Choroid plexus epithelial cell (primary cell): Measurements from ENCODE around the gene PTGR2.

Source experiments
- DNase-seq: peaks from one replicate; pipeline ENCODE4 v3.0.0-alpha.2; 2010; ENCODE audit warnings: low read depth
- H3K4me3 ChIP-seq: 2 replicates; pipeline ENCODE4 v1.5.1; 2011; ENCODE audit warnings: low read depth, mild to moderate bottlenecking, control low read depth, low read length, moderate library complexity
- TF ChIP-seq, protein P1 (sequence below): conservative IDR thresholded peaks from 2 replicates; pipeline ENCODE4 v1.5.1; 2011; ENCODE audit warnings: low read depth, mild to moderate bottlenecking, control low read depth, inconsistent platforms, low read length, moderate library complexity

Gene PTGR2

DNA sequence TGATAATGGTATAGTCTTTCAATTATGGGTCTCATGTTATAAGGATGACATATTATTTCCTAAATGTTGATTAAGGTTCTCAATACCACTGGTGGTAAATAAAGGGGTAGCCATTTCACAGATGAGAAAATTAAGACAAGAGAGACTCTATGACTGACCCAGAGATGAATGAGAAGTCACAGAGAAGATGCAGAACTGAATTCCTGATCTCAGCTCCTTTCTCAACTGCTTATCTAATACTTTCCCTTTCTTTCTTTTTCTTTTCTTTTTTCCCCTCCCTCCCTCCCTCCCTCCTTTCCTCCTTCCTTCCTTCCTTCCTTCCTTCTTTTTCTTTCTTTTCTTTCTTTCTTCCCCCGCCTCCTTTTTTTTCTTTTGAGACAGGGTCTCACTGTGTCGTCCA is 8.3 kb upstream of the PTGR2 start:
- H3K4me3 ChIP-seq: no peak overlapping the region
- TF ChIP-seq, protein P1, sequence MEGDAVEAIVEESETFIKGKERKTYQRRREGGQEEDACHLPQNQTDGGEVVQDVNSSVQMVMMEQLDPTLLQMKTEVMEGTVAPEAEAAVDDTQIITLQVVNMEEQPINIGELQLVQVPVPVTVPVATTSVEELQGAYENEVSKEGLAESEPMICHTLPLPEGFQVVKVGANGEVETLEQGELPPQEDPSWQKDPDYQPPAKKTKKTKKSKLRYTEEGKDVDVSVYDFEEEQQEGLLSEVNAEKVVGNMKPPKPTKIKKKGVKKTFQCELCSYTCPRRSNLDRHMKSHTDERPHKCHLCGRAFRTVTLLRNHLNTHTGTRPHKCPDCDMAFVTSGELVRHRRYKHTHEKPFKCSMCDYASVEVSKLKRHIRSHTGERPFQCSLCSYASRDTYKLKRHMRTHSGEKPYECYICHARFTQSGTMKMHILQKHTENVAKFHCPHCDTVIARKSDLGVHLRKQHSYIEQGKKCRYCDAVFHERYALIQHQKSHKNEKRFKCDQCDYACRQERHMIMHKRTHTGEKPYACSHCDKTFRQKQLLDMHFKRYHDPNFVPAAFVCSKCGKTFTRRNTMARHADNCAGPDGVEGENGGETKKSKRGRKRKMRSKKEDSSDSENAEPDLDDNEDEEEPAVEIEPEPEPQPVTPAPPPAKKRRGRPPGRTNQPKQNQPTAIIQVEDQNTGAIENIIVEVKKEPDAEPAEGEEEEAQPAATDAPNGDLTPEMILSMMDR: no peak
- DNase-seq: no peak

DNA sequence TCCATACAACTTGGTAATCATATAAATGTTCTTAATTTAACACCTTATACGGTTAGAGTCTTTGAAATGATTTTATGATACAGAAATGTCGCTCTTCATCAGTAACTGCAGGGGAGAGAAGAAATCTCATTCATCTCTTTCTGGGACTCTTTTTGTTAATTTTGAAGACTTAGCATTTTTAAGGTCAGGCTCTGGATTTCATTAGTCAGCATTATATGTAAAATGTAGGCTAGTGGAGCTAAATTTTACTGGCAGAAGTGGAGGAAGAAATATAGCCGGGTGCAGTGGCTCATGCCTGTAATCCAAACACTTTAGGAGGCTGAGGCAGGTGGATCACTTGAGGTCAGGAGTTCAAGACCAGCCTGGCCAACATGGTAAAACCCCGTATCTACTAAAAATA is 4.7 kb upstream of the PTGR2 start:
- no peak for DNase-seq
- TF ChIP-seq, protein P1: no peak

DNA sequence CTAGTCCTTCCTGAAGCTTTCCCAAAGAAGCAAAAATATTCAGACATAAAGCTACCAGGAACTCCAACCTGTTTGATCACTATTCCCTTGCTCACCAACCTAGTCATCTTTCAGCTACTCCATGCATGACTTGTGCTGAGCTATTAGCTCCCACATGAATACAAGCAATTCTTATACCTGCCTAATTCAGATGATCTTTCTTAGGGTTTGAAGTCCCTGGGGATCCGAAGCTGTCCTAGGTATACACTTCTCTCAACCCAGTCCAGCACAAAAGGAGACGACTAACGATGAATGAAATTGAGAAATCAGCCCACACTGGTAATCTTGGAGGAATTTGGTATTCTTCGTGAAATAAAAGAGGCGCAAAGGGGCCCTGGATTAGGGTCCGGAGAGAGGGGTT is 631 bp upstream of the PTGR2 start:
- H3K4me3 ChIP-seq: peak overlapping the region; percentile 71
- TF ChIP-seq, protein P1: no peak
- no peak for DNase-seq

More for the DNA sequence above, 4.7 kb upstream of the PTGR2 start:
- no peak overlapping the region for H3K4me3 ChIP-seq

DNA sequence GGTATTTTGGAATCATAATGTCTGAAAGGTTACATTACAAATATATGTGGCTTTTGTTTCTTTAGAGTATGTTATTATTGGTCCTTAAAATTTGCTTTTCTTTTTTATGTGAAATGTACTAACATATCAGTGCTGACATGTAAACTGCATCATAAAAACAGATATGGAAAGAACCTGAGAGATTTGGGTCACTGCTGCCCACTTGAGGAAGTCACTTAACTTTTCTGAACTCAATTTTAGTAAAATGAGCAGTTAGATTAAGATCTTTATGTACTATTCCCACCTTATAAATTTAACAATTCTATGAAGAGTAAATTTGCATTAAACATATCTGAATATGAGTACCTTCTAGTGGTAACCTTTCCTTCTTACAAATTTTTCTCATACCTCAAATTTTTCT is 7.5 kb downstream of the PTGR2 start:
- no peak overlapping the region for H3K4me3 ChIP-seq
- DNase-seq: peak; percentile 42
- TF ChIP-seq, protein P1: peak; percentile 34

DNA sequence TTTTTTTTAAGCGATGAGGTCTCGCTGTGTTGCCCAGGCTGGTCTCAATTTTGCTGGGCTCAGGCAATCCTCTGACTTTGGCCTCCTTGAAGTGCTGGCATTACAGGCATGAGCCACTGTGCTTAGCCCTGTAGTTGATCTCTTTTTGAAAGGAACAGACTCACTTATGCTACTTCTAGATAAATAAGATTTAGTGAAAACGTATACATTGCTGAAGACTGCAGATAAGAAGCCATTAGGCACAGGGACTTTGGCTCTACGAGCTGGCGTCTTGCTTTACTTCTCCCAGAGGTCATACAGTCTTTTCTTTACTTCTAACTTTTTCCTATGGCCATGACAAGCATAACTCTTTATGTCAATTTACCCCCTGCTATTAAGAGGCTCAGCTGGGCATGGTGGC is 9.4 kb downstream of the PTGR2 start:
- no peak overlapping the region for H3K4me3 ChIP-seq
- TF ChIP-seq, protein P1: no peak
- no peak for DNase-seq

DNA sequence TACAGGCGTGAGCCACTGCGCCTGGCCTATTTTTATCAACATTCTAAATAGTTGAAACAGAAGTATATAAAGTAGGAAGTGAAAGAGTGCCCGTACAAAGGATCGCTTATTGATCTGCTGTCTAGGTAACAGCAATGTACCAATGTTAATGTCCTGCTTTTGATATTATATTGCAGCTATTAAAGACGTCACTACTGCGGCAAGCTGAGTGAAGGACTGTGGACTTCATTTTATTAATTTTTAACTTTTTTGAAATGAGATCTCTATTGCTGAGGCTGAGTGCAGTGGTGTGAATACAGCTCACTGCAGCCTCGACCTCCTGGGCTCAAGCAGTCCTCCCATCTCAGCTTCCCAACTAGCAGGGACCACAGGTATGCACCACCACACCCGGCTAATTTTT is 10.8 kb downstream of the PTGR2 start:
- no peak overlapping the region for H3K4me3 ChIP-seq
- DNase-seq: no peak
- TF ChIP-seq, protein P1: no peak

DNA sequence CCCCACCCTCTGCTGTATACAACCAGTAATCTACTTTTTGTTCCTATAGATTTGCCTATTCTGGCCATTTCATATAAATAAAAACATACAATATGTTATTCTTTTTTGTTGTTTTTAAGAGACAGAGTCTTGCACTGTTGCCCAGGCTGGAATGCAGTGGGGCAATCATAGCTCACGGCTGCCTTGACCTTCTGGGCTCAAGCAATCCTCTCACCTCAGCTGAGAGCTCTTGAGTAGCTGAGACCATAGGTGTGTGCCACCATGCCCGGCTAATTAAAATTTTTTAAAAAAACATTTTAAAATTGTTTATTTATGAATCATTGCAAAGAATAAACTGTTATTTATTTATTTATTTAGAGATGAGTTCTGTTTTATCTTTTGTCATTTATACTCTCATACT is 11.6 kb downstream of the PTGR2 start:
- TF ChIP-seq, protein P1: no peak
- no peak for DNase-seq
- no peak overlapping the region for H3K4me3 ChIP-seq
